Measurements from ENCODE around the gene CYCS. TPM values are rescaled to one million over a fixed set of nuclear protein-coding genes. Genes with fewer than 3 reads are reported as not detected.
"Not testable (repeated sequence)": the region's sequence is repeated elsewhere in the genome, so short reads cannot be mapped to it uniquely, and the experiment has no call there.

Gene CYCS
- total RNA-seq, 4 donors from 2014 or later, result 15.6 to 52.9 (median 34.9) TPM

GRCh38 chr7:25117226-25118047 lies 7.6 kb downstream of the CYCS start:
- 69 to 73% methylated on average over 7 of the region's 7 CpGs for WGBS, 2 donors
- no peak overlapping the region for H3K4me3 ChIP-seq (ENCODE audit: low read depth, poor library complexity, severe bottlenecking)
- no peak for DNase-seq (ENCODE audit: low spot score in 2 of 2)
- TF ChIP-seq CTCF (IDR thresholded peaks at IDR 0.05) (no peak), POLR2A (IDR thresholded peaks at IDR 0.05) (no peak)
- intact Hi-C loops (cut with DNase I; ENCODE audit: low total_unique reads), result no loop called here

DNA sequence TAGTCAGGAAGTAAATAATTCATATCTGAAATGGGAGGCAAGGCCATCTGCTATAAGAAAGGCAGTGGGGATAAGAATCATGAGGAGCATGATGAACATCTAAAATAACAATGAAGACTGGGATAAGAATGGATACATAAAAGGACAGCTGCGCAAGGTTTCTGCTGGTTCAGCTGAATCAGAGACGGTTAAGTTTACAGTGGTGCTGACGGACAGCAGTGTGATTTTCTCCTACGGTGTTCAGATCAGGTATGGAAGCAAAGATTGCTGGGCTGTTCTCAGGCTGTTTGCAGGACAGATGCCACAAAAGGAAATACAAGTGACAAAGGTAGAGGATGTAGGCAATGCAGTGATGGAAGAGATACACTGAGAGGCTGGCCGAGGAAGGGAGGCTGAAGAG lies 8.4 kb downstream of the CYCS start:
- no peak overlapping the region for H3K4me3 ChIP-seq (ENCODE audit: low read depth, poor library complexity, severe bottlenecking)
- no peak for TF ChIP-seq CTCF (IDR thresholded peaks at IDR 0.05)
- intact Hi-C loops (cut with DNase I; ENCODE audit: low total_unique reads), result no loop called here
- DNase-seq (ENCODE audit: low spot score in 2 of 2), result no peak
- 91 to 92% methylated on average over 5 of the region's 5 CpGs for WGBS, 2 donors

- DNase-seq (ENCODE audit: low spot score in 2 of 2); intact Hi-C loops (cut with DNase I; ENCODE audit: low total_unique reads); H3K4me3 ChIP-seq (ENCODE audit: low read depth, poor library complexity, severe bottlenecking): not testable (repeated sequence)
- WGBS, 2 donors, result 70 to 74% methylated on average over 2 of the region's 2 CpGs
Measured at GRCh38 chr7:25110514-25110913, 14.5 kb downstream of the CYCS start.

DNA sequence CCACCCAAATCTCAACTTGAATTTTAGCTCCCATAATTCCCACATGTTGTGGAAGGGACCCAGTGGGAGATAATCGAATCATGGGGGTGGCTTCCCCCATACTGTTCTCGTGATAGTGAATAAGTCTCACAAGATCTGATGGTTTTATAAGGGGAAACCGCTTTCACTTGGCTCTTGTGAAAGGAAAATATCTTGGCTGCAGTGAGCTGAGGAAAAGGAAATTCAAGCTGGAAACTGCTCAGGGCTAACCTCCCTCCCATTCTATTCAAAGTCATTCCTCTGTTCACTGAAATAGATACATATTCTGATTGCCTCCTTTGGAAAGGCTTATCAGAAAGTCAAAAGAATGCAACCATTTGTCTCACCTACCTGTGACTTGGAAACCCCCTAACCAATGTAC lies 15.8 kb downstream of the CYCS start:
- intact Hi-C loops (cut with DNase I; ENCODE audit: low total_unique reads), result no loop called here
- TF ChIP-seq POLR2A (IDR thresholded peaks at IDR 0.05), result no peak
- no peak for TF ChIP-seq CTCF (IDR thresholded peaks at IDR 0.05)
- DNase-seq (ENCODE audit: low spot score in 2 of 2), result no peak
- no peak overlapping the region for H3K4me3 ChIP-seq (ENCODE audit: low read depth, poor library complexity, severe bottlenecking)
- 45 to 65% methylated on average over 3 of the region's 3 CpGs for WGBS, 2 donors

DNA sequence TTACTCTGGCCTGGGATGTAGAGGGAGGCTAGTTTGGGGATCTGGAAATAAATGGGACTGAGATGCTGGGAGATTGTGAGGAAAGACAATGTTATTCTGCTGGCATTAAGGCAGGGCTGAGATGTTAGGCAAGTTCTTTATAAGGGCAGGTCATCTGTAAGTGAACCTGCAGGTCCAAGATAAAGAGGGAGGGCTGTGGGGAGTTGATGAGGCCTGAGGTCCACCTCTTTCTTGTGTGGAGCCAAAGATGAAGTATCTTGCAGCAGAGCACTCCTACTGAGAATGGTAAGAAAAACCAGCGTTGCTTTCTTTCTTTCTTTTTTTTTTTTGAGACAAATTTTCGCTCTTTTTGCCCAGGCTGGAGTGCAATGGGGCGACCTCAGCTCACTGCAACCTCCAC lies 19.1 kb downstream of the CYCS start:
- 91% methylated on average over 3 of the region's 3 CpGs for WGBS, 2 donors
- DNase-seq (ENCODE audit: low spot score in 2 of 2), result no peak
- intact Hi-C loops (cut with DNase I; ENCODE audit: low total_unique reads), result no loop called here

DNA sequence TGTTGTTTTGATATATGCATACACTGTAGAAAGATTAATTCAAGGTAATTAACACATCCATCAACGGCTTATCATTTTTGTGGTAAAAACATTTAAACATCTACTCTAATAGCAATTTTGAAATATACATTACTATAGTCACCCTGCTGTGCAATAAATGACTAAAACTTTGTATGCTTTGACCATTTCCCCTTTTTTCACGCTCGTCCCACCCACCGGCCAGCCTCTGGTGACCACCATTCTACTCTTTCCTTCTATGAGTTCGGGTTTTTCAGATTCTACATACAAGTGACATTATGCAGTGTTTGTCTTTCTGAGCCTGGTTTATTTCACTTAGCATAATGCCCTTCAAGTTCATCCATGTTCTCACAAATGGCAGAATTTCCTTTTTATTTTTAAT lies 21.3 kb downstream of the CYCS start:
- no peak for DNase-seq (ENCODE audit: low spot score in 2 of 2)
- TF ChIP-seq CTCF (IDR thresholded peaks at IDR 0.05), result no peak
- no peak for TF ChIP-seq POLR2A (IDR thresholded peaks at IDR 0.05)
- no peak overlapping the region for H3K4me3 ChIP-seq (ENCODE audit: low read depth, poor library complexity, severe bottlenecking)
- 81 to 91% methylated on average over 5 of the region's 5 CpGs for WGBS, 2 donors
- intact Hi-C loops (cut with DNase I; ENCODE audit: low total_unique reads), result no loop called here

More for the DNA sequence above, 19.1 kb downstream of the CYCS start:
- H3K4me3 ChIP-seq (ENCODE audit: low read depth, poor library complexity, severe bottlenecking), result no peak overlapping the region
- TF ChIP-seq POLR2A (IDR thresholded peaks at IDR 0.05), result no peak
- TF ChIP-seq CTCF (IDR thresholded peaks at IDR 0.05), result no peak
